Measurements from ENCODE around the gene NXPE4.
"Not testable (repeated sequence)": the region's sequence is repeated elsewhere in the genome, so short reads cannot be mapped to it uniquely, and the experiment has no call there.

Gene NXPE4

GRCh38 chr11:114595571-114595970 is at the start of gene NXPE4:
Gene NXPE4, minus strand, starts transcription at chr11:114595786. Its CDS starts 1,027 bp downstream, at chr11:114594759.
- DNase-seq, result no peak

GRCh38 chr11:114639440-114639839 is 43.9 kb upstream of the NXPE4 start:
- not testable (repeated sequence) for DNase-seq

GRCh38 chr11:114631445-114631965 is 35.9 kb upstream of the NXPE4 start:
- not testable (repeated sequence) for DNase-seq

- no peak for DNase-seq
Measured at GRCh38 chr11:114625294-114625693, 29.7 kb upstream of the NXPE4 start.

GRCh38 chr11:114624455-114625207 is 29.0 kb upstream of the NXPE4 start:
- no peak for DNase-seq

- DNase-seq, result no peak
Measured at GRCh38 chr11:114623720-114624119, 28.1 kb upstream of the NXPE4 start.

GRCh38 chr11:114622858-114623257 is 27.3 kb upstream of the NXPE4 start:
- no peak for DNase-seq

- DNase-seq, result no peak
Measured at GRCh38 chr11:114621950-114622809, 26.6 kb upstream of the NXPE4 start.

GRCh38 chr11:114621072-114621471 is 25.5 kb upstream of the NXPE4 start:
- no peak for DNase-seq

- DNase-seq, result no peak
Measured at GRCh38 chr11:114619659-114620173, 24.1 kb upstream of the NXPE4 start.

- DNase-seq, result no peak
Measured at GRCh38 chr11:114618139-114618538, 22.6 kb upstream of the NXPE4 start.

- no peak for DNase-seq
Measured at GRCh38 chr11:114617157-114618124, 21.9 kb upstream of the NXPE4 start.

GRCh38 chr11:114616516-114616915 is 20.9 kb upstream of the NXPE4 start:
- DNase-seq, result no peak

GRCh38 chr11:114615448-114616361 is 20.1 kb upstream of the NXPE4 start:
- no peak for DNase-seq

- no peak for DNase-seq
Measured at GRCh38 chr11:114614127-114614720, 18.6 kb upstream of the NXPE4 start.

GRCh38 chr11:114613094-114613493 is 17.5 kb upstream of the NXPE4 start:
- DNase-seq, result not testable (repeated sequence)

GRCh38 chr11:114612686-114613085 is 17.1 kb upstream of the NXPE4 start:
- DNase-seq, result no peak

- DNase-seq, result not testable (repeated sequence)
Measured at GRCh38 chr11:114612199-114612598, 16.6 kb upstream of the NXPE4 start.

- DNase-seq, result no peak
Measured at GRCh38 chr11:114610984-114611944, 15.7 kb upstream of the NXPE4 start.
